Spleen (tissue), 11 donors: ENCODE data around the gene MYOM3. TPM values are rescaled to one million over a fixed set of nuclear protein-coding genes. Genes with fewer than 3 reads are reported as not detected.

Experiments used
- DNase-seq: peaks from one replicate; pipeline ENCODE4 v3.0.0-alpha.2; 2020
- H3K27ac ChIP-seq, 8 donors: fragments of 200-600 bp; sonication (generic) in 7 of 8; 1 replicate in 4 of 8; 2 replicates in 4 of 8; pipeline versions ENCODE4 v1.5.0 to v1.8.0; 2016 to 2021; ENCODE audit warnings: inconsistent platforms in 4 of 8, mild to moderate bottlenecking in 4 of 8, moderate library complexity in 1 of 8
- H3K27me3 ChIP-seq, 7 donors: fragments of 200-600 bp; sonication (generic) in 6 of 7; replicated peaks in 1 of 7; 1 replicate in 4 of 7; 2 replicates in 3 of 7; pipeline versions ENCODE4 v1.5.0 to v1.8.0; 2016 to 2021; ENCODE audit warnings: inconsistent platforms in 3 of 7, mild to moderate bottlenecking in 1 of 7
- H3K36me3 ChIP-seq, 6 donors: fragments of 200-600 bp; sonication (generic) in 5 of 6; 1 replicate in 4 of 6; 2 replicates in 2 of 6; pipeline versions ENCODE4 v1.5.0 to v1.8.0; 2016 to 2021; ENCODE audit warnings: inconsistent platforms in 2 of 6
- H3K4me1 ChIP-seq, 6 donors: fragments of 200-600 bp; sonication (generic) in 5 of 6; 1 replicate in 3 of 6; 2 replicates in 3 of 6; pipeline versions ENCODE4 v1.5.0 to v1.8.0; 2016 to 2021; ENCODE audit warnings: inconsistent platforms in 3 of 6
- H3K4me3 ChIP-seq, 8 donors: fragments of 200-600 bp; sonication (generic) in 7 of 8; 1 replicate in 4 of 8; 2 replicates in 4 of 8; pipeline versions ENCODE4 v1.5.0 to v1.8.0; 2016 to 2021; ENCODE audit warnings: inconsistent platforms in 4 of 8, mild to moderate bottlenecking in 4 of 8, moderate library complexity in 2 of 8
- H3K9me3 ChIP-seq, 8 donors: fragments of 200-600 bp; sonication (generic) in 7 of 8; 1 replicate in 4 of 8; 2 replicates in 4 of 8; pipeline versions ENCODE4 v1.5.0 to v1.8.0; 2016 to 2021; ENCODE audit warnings: inconsistent platforms in 4 of 8
- CTCF ChIP-seq, 11 experiments: fragments of 200-600 bp in 7 of 11; fragments of 450-650 bp in 4 of 11; sonication (generic) in 4 of 11; IDR thresholded peaks in 8 of 11; conservative IDR thresholded peaks in 3 of 11; 1 replicate in 7 of 11; 2 replicates in 4 of 11; pipeline versions ENCODE4 v1.4.0 to v1.8.0; 2016 to 2021; ENCODE audit warnings: antibody characterized with exemption in 11 of 11, inconsistent platforms in 4 of 11, mild to moderate bottlenecking in 1 of 11
- POLR2A ChIP-seq, 3 donors: fragments of 450-650 bp; IDR thresholded peaks; one replicate each; pipeline ENCODE4 v1.5.1; 2017; ENCODE audit warnings: antibody characterized with exemption in 3 of 3, mild to moderate bottlenecking in 1 of 3
- POLR2AphosphoS5 ChIP-seq, 3 donors: sonication (generic); formaldehyde crosslinking; IDR thresholded peaks; one replicate each; pipeline ENCODE4 v1.5.1; 2017; ENCODE audit warnings: antibody characterized with exemption in 3 of 3
- WGBS, 5 donors: extraction: QIAGEN DNeasy Blood & Tissue Kit in 3 of 5; methylation state at CpG; one replicate each; pipeline versions ENCODE4 v1.1.5 to v1.1.7; 2013 to 2018; 5-methylcytosine and 5-hydroxymethylcytosine counted together
- intact Hi-C: fragments of 100-400 bp; cut with DNase I; formaldehyde crosslinking; loops from one replicate; pipeline ENCODE4 v1.15.0; 2023; ENCODE audit warnings: low total_unique reads
- polyA plus RNA-seq, 3 donors: library from polyadenylated mRNA; stranded (reverse); fragments of 200-250 nt; gene quantifications; one replicate each; pipeline ENCODE4 v1.2.1, GENCODE V29; 2013
- total RNA-seq, 7 donors: library from RNA; depleted of rRNA in 3 of 7; stranded (reverse); fragments of >200 nt in 3 of 7; fragmentation: NEBNext Ultra II Directional in 4 of 7; extraction: Animal tissue kit (Norgen Biotek cat#: 25700) in 4 of 7; gene quantifications; one replicate each; pipeline versions ENCODE4 v1.1.0 to v1.2.1, GENCODE V29; 2016 to 2021
- donor health status: healthy with polysubstance abuse.
- donor health status: DM: no; HTN: no; CAD: no; lungs with moderate emphysema.
- donor health status: DM: no; HTN: no; CAD: no.
- donor health status: Bipolar disorder and iron deficiency.
- donor health status: healthy.
- donor health status: DM: no; HTN: no; CAD: no.
- donor health status: DM: yes; HTN: yes; CAD: no.

MYOM3 gene
- total and polyA plus RNA-seq, 10 donors: 0.02 to 0.06 (median 0.06) TPM; not detected in 7

DNA sequence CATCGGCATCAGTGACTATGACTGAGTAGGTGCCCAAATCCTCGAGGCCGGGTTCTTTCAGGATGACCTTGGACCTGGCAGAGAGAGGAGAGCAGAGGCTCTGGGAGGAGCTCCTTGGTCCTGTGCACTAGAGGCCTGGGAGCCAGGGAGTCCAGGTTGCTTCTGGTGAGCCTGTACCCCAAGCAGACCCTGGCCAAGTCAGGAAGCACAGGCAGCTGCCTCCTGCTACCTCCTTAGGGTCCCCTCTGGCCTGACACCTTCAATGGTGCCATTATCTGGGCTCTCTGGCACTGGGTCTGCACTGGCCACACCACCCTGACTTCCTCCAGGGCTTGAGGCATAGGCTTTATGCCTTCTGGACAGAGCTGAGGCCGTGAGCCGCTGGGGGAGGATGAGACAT, 37.7 kb downstream of the MYOM3 start:
- Histone ChIP-seq H3K4me3 (no peak overlapping the region), H3K27me3 (peaks cover 0 to 9% (median 0%) of the 10 kb centered on the region in 7 donors), H3K9me3 (no peaks in the 10 kb centered on the region), H3K4me1 (peaks cover 0 to 11% (median 7%) of the 10 kb centered on the region in 6 donors), H3K36me3 (no peaks in the 10 kb centered on the region), H3K27ac (no peak overlapping the region)
- peak; percentile 39 for DNase-seq
- intact Hi-C loops: no loop called here
- TF ChIP-seq CTCF (IDR thresholded peaks at IDR 0.05 in 8 of 11, conservative IDR thresholded peaks at IDR 0.05 in 3 of 11) (no peak), POLR2AphosphoS5 (IDR thresholded peaks at IDR 0.05) (no peak)
- WGBS, 5 donors: 81 to 90% (median 87%) methylated on average over 5 of the region's 5 CpGs

- peaks cover 0 to 11% (median 7%) of the 10 kb centered on the region in 6 donors for H3K4me1 ChIP-seq
- no peak overlapping the region for H3K27ac ChIP-seq
- no peaks in the 10 kb centered on the region for H3K9me3 ChIP-seq
- WGBS, 5 donors: 84 to 90% (median 85%) methylated on average over 6 to 7 of the region's 7 CpGs
- peak; percentile 23 for DNase-seq
- TF ChIP-seq POLR2A (IDR thresholded peaks at IDR 0.05): no peak
- no peak for TF ChIP-seq CTCF (IDR thresholded peaks at IDR 0.05 in 8 of 11, conservative IDR thresholded peaks at IDR 0.05 in 3 of 11)
- TF ChIP-seq POLR2AphosphoS5 (IDR thresholded peaks at IDR 0.05): no peak
- peaks cover 0 to 25% (median 0%) of the 10 kb centered on the region in 7 donors for H3K27me3 ChIP-seq
- H3K4me3 ChIP-seq: no peak overlapping the region
- no peaks in the 10 kb centered on the region for H3K36me3 ChIP-seq
- intact Hi-C loops: no loop called here
Measured at GRCh38 chr1:24071941-24072340, 40.0 kb downstream of the MYOM3 start.

- no peak for TF ChIP-seq POLR2A (IDR thresholded peaks at IDR 0.05)
- TF ChIP-seq POLR2AphosphoS5 (IDR thresholded peaks at IDR 0.05): no peak
- peak; percentile 66 to 89 (median 84) for TF ChIP-seq CTCF (IDR thresholded peaks at IDR 0.05 in 8 of 11, conservative IDR thresholded peaks at IDR 0.05 in 3 of 11)
- H3K9me3 ChIP-seq: no peaks in the 10 kb centered on the region
- no peak overlapping the region for H3K27ac ChIP-seq
- no peaks in the 10 kb centered on the region for H3K36me3 ChIP-seq
- 9 to 29% (median 25%) methylated on average over 13 to 15 of the region's 15 CpGs for WGBS, 5 donors
- intact Hi-C loops: no loop called here
- no peak overlapping the region for H3K4me3 ChIP-seq
- H3K27me3 ChIP-seq: peaks cover 0 to 25% (median 0%) of the 10 kb centered on the region in 7 donors
- DNase-seq: peak; percentile 81
- peaks cover 0 to 11% (median 7%) of the 10 kb centered on the region in 6 donors for H3K4me1 ChIP-seq
Measured at GRCh38 chr1:24070821-24071393, 41.0 kb downstream of the MYOM3 start.

- no peak overlapping the region for H3K27ac ChIP-seq
- WGBS, 5 donors: 66 to 81% (median 75%) methylated on average over 7 of the region's 7 CpGs
- no peak for DNase-seq
- TF ChIP-seq POLR2AphosphoS5 (IDR thresholded peaks at IDR 0.05): no peak
- no peak for TF ChIP-seq CTCF (IDR thresholded peaks at IDR 0.05 in 8 of 11, conservative IDR thresholded peaks at IDR 0.05 in 3 of 11)
- TF ChIP-seq POLR2A (IDR thresholded peaks at IDR 0.05): no peak
- H3K9me3 ChIP-seq: no peaks in the 10 kb centered on the region
- H3K27me3 ChIP-seq: peaks cover 0 to 25% (median 0%) of the 10 kb centered on the region in 7 donors
- no peak overlapping the region for H3K4me3 ChIP-seq
- H3K36me3 ChIP-seq: no peaks in the 10 kb centered on the region
- intact Hi-C loops: no loop called here
- peaks cover 0 to 11% (median 7%) of the 10 kb centered on the region in 6 donors for H3K4me1 ChIP-seq
Measured at GRCh38 chr1:24069817-24070216, 42.1 kb downstream of the MYOM3 start.
